ENCODE results near the gene CYP2U1.

Gene CYP2U1

DNA sequence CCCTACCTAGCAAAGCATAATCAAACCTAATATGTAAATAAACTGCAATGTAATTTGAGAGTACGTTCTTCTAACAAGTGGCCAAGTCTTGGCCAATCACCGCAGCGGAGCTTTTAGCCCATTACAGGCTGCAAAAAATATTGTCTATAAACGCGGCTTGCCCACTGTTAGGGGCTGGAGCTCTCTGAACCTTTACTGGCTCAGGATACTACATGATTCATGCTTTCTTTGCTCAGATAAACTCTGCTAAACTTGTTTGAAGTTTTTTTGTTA is 57.4 kb downstream of the CYP2U1 start:
- DNase-seq: no peak

GRCh38 chr4:107989162-107989536 is 57.8 kb downstream of the CYP2U1 start:
- DNase-seq: no peak

DNA sequence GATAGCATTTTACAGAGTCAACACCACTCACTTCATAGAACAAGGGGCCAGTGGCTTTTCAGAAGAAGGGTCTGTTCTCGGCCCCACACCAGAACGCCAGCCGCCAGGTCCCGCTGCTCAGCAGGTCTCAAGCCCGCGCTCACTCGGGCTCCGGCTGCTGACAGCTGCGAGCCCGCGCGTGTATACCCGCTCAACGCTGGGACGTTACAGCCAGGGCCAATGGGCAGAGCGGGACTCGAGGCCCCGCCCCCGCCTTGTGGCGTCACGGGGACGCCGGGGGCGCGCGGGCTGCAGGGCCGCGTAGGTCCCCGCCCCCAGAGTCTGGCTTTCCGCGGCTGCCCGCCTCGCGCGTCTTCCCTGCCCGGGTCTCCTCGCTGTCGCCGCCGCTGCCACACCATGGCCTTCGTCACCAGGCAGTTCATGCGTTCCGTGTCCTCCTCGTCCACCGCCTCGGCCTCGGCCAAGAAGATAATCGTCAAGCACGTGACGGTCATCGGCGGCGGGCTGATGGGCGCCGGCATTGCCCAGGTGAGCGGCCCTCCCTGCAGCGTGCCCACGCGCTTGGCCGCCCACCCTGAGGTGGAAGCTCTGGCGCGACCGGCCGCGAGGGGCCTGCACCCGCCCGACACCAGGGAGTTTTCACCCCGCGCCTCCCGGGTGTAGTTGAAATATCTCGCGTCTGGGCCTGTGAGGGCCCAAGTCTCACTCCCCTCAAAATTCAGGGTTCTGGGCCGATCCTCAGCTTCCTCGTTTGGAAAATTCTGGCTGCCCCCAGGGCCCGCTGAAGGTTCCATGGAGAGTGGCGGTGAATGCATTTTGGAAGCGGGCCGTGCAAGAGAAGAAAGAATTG is 58.4 kb downstream of the CYP2U1 start, which contains the start of gene HADH:
TSS of gene HADH (plus strand) at position 353 of the 850 bp plus-strand sequence. CDS start at position 397, 44 bp downstream.
- DNase-seq: peak; percentile 80

- DNase-seq: no peak
Measured at GRCh38 chr4:107991945-107992630, 60.7 kb downstream of the CYP2U1 start.

- DNase-seq: no peak
Measured at GRCh38 chr4:107993969-107994368, 62.6 kb downstream of the CYP2U1 start.

- DNase-seq: no peak
Measured at GRCh38 chr4:107994894-107995293, 63.5 kb downstream of the CYP2U1 start.

GRCh38 chr4:107996949-107997788 is 65.8 kb downstream of the CYP2U1 start:
- DNase-seq: peak; percentile 57

DNA sequence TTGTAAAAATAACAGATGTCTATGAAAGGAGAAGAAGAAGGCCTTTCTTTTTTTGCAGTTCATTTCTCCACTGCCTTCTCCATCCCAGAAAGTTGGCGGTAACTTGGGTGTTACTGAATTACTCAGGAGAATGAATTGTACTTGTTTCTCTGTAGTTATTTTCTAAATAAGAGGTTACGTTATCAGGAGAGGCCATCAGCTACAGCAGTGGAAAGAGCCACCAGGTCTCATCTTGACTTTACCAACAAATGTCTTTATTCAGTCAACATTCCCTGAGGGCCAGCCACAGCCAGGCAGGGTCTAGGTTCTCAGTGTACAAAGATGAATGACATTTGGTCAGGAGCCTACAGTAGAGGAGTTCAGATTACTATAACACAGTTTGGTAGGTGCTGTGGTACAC is 66.4 kb downstream of the CYP2U1 start:
- DNase-seq: no peak

DNA sequence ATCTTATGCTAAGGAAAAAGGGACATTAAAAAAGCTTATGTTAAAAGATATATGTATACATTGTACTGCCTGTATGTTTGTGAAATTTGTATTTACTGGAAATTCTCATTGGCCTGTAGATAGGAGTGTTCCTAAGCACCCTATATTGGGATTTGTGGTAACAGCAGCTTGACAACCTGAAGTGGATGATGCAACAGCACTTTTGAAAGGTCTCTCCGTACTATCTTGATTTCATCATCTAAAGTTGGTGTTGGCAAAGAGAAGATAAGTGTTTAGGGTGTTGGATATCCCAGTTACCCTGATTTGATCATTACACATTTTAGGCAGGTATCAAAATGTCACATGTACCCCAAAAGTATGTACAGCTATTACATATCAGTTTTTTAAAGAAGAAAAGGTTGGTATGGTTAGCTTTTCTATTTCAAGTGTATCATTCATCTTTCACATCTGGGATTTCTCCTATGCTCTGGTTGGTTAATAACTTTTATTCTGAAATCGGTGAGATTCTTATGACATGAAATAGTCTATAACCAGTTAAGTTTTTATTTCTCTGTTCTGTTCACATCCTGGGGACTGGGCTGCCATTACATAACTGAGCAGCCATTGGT is 68.7 kb downstream of the CYP2U1 start:
- no peak for DNase-seq

DNA sequence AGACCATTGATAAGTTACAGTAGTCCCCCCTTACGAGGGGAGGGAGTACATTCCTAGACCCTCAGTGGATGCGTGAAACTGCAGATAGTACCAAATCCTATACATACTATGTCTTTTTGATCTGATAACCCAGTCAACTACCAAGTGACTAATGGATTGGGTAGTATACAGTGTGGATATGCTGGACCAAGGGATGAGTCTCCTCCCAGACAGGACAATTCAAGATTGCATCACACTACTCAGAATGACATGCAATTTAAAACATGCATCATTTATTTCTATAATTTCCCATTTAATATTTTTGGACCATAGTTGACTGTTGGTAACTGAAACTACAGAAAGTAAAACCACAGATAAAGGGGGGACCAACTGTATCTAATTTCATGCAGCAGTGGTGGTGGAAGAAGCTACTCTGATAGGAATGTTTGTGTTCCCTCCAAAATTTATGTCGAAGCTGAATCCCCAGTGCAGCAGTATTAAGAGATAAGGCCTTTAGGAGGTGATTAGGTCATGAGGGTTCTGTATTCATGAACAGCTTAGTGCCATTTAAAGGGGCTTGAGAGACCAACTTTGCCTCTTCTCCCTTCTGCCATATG is 70.3 kb downstream of the CYP2U1 start:
- DNase-seq: no peak

Measured in HCEC 1CT (cell line).